Endometrium (tissue), 2 donors: ENCODE results near the gene PIBF1.
"Not testable (repeated sequence)": the region's sequence is repeated elsewhere in the genome, so short reads cannot be mapped to it uniquely, and the experiment has no call there.

Experiments
- FAIRE-seq: peaks from 2 replicates; lab custom pipeline; 2012; peaks lifted over from hg19 to GRCh38; lab: Jason Lieb, UNC
- donor health status: control.
- donor health status: control.

PIBF1 gene

DNA sequence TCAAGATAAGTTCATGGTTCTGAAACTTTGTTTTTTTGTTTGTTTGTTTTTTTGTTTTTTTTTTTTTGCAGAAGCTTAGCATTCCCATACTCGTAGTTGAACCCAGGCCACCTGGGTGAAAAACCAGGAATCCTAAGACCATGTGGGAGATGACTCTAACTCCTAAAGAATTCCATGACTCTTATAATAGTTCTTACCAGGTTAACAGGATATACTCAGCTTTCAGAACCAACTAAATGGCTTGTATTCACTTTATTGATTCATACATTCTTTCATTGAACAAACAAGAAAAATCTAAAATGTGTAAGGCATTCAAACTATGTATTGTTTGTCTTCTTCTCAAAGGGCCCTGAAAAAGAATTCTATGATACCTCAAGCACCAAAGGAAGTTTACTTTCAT lies 236.4 kb downstream of the PIBF1 start:
- FAIRE-seq = no peak

GRCh38 chr13:73025217-73026012 lies 243.5 kb downstream of the PIBF1 start:
- FAIRE-seq = no peak

- FAIRE-seq = no peak
Observed at GRCh38 chr13:73034901-73035300, 253.0 kb downstream of the PIBF1 start.

DNA sequence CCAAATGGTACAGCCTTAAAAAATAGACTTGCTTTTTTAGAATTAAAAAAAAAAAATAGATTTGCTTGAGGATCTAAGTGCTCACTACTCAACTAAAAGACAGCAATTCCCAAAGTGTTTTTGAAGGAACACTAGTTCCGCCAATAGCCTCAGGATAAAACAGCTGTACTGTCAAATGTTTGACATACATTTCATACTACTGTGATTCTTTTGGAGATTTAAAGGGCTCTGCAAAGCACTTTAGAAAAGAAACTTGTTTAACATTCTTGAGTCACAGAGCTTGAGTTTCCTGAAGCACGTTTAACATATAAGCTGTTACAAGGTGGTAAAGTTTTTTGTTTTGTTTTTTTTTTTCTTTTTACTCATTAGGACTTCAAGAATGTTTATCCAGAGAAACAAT lies 253.7 kb downstream of the PIBF1 start:
- FAIRE-seq = no peak

GRCh38 chr13:73036566-73036965 lies 254.6 kb downstream of the PIBF1 start:
- no peak for FAIRE-seq

- no peak for FAIRE-seq
Observed at GRCh38 chr13:73038064-73038463, 256.1 kb downstream of the PIBF1 start.

GRCh38 chr13:73039201-73040108 lies 257.5 kb downstream of the PIBF1 start:
- FAIRE-seq = no peak

DNA sequence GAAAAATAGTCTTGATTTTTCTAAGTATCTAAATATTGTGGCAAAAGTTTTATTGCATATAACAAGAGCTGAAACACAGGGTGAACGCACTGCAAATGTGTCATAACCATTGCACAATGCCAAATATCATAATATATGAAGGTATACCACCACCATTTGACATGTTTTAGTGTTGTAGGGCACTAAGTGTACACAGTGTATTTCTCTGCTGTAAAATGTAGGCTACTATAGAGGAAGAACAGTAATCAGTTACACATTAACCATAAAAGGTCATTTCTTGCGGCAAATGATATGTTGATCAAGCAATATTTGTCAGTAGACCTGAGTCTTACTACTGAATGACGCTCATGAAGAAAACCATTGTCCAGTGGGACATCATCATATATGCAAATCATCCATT lies 258.6 kb downstream of the PIBF1 start:
- FAIRE-seq = no peak

DNA sequence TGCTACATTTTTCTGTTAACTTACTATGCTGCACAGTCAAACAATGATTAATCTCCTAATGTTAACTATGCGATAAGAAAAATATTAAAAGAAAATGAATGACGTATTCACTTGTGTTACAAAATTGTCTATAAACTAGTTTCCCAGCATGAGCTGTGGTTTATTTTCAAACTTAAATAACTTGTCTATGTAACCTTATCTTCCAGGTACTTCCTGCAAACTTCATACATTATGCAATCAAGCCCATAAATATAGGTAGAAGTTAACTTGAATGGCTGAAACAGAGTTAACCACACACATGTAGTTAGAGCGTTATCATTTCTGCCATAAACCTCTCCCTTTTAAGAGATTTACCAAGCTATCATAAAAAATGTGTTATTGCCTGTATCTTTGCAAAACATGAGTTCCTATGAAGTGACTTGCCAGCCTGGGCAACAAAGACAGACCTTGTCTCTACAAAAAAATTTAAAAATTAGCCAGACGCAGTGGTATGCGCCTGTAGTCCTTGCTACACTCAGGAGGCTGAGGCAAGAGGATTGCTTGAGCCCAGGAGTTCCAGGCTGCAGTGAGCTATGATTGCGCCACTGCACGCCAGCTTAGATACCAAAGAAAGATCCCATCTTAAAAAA lies 259.1 kb downstream of the PIBF1 start:
- FAIRE-seq = no peak

DNA sequence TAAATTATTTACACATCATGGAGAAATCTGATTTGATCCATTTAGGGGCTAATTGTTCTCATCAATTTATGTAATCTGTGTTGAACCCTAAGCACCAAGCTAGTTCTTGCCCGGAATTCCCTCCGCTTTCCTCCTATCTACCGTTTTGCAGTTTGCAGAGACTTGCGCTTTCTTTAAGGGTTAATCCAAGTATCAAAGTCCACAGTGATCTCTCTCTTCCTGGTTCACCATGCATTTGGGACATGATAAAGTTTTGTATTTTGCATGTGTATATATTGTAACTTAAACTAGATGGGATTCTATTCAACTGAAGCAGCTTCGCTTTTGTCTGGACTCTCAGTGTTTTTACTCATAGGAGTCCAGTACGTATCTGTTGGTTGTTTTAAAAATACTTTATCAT lies 263.1 kb downstream of the PIBF1 start:
- FAIRE-seq = no peak

- FAIRE-seq = not testable (repeated sequence)
Observed at GRCh38 chr13:73048615-73049014, 266.7 kb downstream of the PIBF1 start.

DNA sequence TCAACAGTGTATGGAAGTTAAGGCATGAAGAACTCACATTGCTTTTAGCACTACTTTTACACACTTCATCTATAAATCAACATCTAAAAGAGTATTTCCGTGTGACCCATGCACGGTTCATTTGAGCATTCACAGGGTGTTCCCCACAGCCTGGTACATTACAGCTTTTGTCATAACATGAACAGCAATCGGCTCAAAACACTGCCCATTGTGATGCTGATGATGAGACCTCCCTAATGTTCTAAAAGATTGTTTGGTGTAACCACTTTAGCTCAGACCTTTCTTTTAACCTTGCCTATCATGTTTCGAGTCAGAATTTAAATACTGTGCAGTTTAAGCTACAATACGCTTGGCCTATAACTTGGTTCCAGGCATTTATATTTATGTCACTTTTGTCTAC lies 272.8 kb downstream of the PIBF1 start:
- FAIRE-seq = no peak

- FAIRE-seq = no peak
Observed at GRCh38 chr13:73055813-73056564, 274.1 kb downstream of the PIBF1 start.

- FAIRE-seq = no peak
Observed at GRCh38 chr13:73056565-73056962, 274.6 kb downstream of the PIBF1 start.

- FAIRE-seq = peak; percentile 41
Observed at GRCh38 chr13:73057284-73058063, 275.5 kb downstream of the PIBF1 start.

GRCh38 chr13:73058064-73058313 lies 276.1 kb downstream of the PIBF1 start:
- no peak for FAIRE-seq

- no peak for FAIRE-seq
Observed at GRCh38 chr13:73058432-73058735, 276.5 kb downstream of the PIBF1 start.

- FAIRE-seq = no peak
Observed at GRCh38 chr13:73058736-73059459, 277.0 kb downstream of the PIBF1 start, which contains the start of gene KLF5. KLF5 (plus strand) TSS chr13:73059005; CDS start chr13:73059328, 323 bp downstream.

DNA sequence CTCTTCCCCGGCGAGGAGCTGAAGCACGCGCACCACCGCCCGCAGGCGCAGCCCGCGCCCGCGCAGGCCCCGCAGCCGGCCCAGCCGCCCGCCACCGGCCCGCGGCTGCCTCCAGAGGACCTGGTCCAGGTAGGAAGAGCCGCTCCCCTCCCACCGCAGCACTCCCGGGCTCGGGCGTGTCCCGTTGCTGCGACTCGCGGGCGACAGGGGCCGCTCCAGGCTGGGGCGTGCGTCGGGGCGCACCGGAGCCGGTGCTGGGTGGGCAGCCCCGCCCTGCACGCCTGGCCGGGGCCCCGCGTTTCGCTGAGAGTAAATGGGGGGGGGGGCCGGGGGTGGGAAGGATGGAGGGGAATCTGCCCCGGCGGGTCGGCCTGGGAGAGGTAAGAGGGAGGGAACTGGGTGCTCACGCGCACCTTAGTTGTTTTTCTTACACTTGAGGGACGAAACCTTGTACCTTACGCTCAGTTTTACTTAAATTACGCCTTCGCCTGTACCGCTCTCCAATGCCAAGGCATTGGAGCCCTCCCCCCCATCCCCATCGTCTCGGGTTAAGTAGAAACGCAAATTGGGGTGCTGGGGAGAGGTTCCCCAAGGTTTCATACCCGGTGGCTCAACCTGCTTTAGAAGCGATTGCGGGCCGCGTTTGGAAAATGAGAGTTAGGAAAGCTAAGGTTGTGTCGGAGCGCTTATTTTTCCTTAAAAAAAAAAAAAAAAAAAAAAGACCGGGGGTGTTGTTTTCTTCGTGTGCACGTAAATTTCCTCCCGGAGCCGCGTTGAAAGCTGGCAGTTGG lies 277.7 kb downstream of the PIBF1 start:
- no peak for FAIRE-seq
